Loucy (cell line): ENCODE measurements around the gene MYL6.

Experiments
- H2AFZ ChIP-seq: fragments of 200-600 bp; sonication (generic); 2 replicates; pipeline ENCODE4 v1.6.0; 2016; ENCODE audit warnings: antibody characterized with exemption, mild to moderate bottlenecking, low read length, moderate library complexity
- H3F3A ChIP-seq: fragments of 200-600 bp; 2 replicates; pipeline ENCODE4 v1.6.0; 2016; ENCODE audit warnings: antibody characterized with exemption, low read depth, mild to moderate bottlenecking
- H3K27me3 ChIP-seq: fragments of 200-600 bp; sonication (generic); 2 replicates; pipeline ENCODE4 v1.6.1; 2014; ENCODE audit warnings: low read length, mild to moderate bottlenecking; ENCODE audit not compliant: insufficient read depth, poor library complexity, severe bottlenecking
- H3K36me3 ChIP-seq: fragments of 200-600 bp; sonication (generic); 2 replicates; pipeline ENCODE4 v1.6.1; 2016; ENCODE audit warnings: low read length; ENCODE audit not compliant: insufficient read depth
- H3K4me1 ChIP-seq: fragments of 200-600 bp; sonication (generic); 2 replicates; pipeline ENCODE4 v1.5.1; 2014; ENCODE audit warnings: low read length, mild to moderate bottlenecking; ENCODE audit not compliant: insufficient read depth, poor library complexity, severe bottlenecking
- H3K4me2 ChIP-seq: fragments of 200-600 bp; sonication (generic); 2 replicates; pipeline ENCODE4 v1.6.0; 2014; ENCODE audit warnings: antibody characterized with exemption, low read length, low read depth, mild to moderate bottlenecking; ENCODE audit not compliant: poor library complexity, severe bottlenecking
- H3K4me3 ChIP-seq: fragments of 200-600 bp; sonication (generic); 2 replicates; pipeline ENCODE4 v1.5.1; 2014; ENCODE audit warnings: low read length, mild to moderate bottlenecking, mixed read lengths; ENCODE audit not compliant: poor library complexity, severe bottlenecking
- H3K79me2 ChIP-seq: fragments of 200-600 bp; sonication (generic); 2 replicates; pipeline ENCODE4 v1.6.1; 2014; ENCODE audit warnings: low read length; ENCODE audit not compliant: insufficient read depth
- H3K9ac ChIP-seq: fragments of 200-600 bp; sonication (generic); 2 replicates; pipeline ENCODE4 v1.6.0; 2014; ENCODE audit warnings: mild to moderate bottlenecking, low read depth, low read length, moderate library complexity; ENCODE audit not compliant: poor library complexity, severe bottlenecking
- H3K9me2 ChIP-seq: fragments of 200-600 bp; sonication (generic); replicated peaks from 2 replicates; pipeline ENCODE4 v1.6.1; 2016; ENCODE audit warnings: low read depth, low read length, mixed read lengths
- H3K9me3 ChIP-seq: fragments of 200-600 bp; sonication (generic); 2 replicates; pipeline ENCODE4 v1.6.1; 2014; ENCODE audit warnings: mild to moderate bottlenecking, antibody characterized with exemption, low read length, low read depth; ENCODE audit not compliant: insufficient read depth
- H4K20me1 ChIP-seq: fragments of 200-600 bp; sonication (generic); 2 replicates; pipeline ENCODE4 v1.6.0; 2014; ENCODE audit warnings: antibody characterized with exemption, low read length, mild to moderate bottlenecking; ENCODE audit not compliant: insufficient read depth, poor library complexity, severe bottlenecking
- CTCF ChIP-seq: fragments of 200-600 bp; sonication (generic); conservative IDR thresholded peaks from 2 replicates; pipeline ENCODE4 v1.5.1; 2014; ENCODE audit warnings: mild to moderate bottlenecking, antibody characterized with exemption, low read length
- EZH2phosphoT487 ChIP-seq: fragments of 200-600 bp; IDR thresholded peaks from 2 replicates; pipeline ENCODE4 v1.6.1; 2018; ENCODE audit warnings: antibody characterized with exemption, mild to moderate bottlenecking, moderate library complexity, borderline replicate concordance

MYL6 gene

DNA sequence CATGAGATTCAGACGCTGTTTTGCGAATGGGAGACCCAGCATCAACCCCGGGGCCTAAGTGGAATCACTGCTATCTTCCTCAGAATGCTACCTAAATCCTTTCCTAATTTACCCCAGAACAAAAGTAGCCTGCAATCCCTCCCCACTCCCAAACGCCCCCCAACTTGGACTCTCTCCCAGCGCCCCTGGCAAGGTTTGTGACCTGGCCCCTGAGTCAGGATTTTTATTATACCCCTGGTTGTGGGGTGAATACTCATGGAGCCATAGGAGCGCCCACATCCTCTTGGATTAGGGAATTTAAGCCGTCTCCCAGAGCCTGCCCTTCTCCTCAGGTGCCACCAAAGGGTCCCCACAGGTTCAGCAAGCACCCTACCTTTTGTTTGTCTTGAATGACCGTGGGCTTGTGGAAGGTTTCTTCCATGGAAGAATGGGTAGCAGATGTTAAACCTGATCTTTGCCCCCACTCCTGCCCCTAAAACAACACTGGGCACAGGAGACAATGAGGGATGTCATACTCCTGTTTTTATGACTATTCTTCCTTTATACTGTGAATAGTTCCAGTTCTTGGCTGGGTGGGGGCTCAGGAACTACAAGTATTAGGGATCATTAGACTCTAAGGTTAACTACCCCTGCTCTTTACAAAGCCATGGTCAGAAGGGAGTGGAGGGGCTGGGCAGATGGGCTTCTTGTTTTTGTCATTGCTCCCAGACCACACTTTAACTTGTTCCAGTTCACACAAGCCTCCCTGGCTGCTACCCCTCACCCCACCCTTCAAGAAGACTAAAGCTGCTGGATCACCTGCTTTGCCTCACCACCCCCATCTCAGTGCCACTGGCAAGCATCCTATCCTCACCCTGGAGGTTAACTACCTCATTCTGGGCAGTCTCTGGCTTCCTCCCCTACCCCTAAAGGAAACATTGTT lies 5.1 kb upstream of the MYL6 start:
- Histone ChIP-seq H3K9ac (peak overlapping the region; percentile 92), H3K79me2 (peaks cover 34% of the 10 kb centered on the region), H3K36me3 (no peaks in the 10 kb centered on the region), H3F3A (no peaks in the 10 kb centered on the region), H3K27me3 (no peaks in the 10 kb centered on the region), H2AFZ (peak overlapping the region; percentile 77), H3K9me3 (no peaks in the 10 kb centered on the region), H3K4me3 (peak overlapping the region; percentile 88), H3K4me2 (peak overlapping the region; percentile 77), H3K4me1 (peaks cover 21% of the 10 kb centered on the region), H4K20me1 (no peaks in the 10 kb centered on the region), H3K9me2 (no peaks in the 10 kb centered on the region)
- no peak for TF ChIP-seq EZH2phosphoT487
- TF ChIP-seq CTCF: no peak

DNA sequence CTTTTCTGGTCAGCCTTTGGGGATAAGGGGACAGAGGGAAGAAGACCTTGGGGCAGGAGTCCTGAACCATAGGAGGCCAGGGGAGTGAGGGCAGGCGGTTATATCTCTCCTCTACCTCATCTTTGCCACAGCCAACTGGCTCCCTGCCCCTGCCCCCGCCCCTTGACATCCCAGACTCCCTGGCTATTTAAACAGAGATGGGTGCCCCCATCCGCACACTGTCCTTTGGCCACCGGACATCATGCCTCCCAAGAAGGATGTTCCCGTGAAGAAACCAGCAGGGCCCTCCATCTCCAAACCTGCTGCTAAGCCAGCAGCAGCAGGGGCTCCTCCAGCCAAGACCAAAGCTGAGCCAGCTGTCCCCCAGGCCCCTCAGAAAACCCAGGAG lies 4.5 kb upstream of the MYL6 start:
- Histone ChIP-seq H3K9me2 (no peaks in the 10 kb centered on the region), H3K4me1 (peaks cover 22% of the 10 kb centered on the region), H2AFZ (no peak overlapping the region), H3K4me3 (peak overlapping the region; percentile 88), H3K36me3 (no peaks in the 10 kb centered on the region), H3K9ac (peak overlapping the region; percentile 92), H3K4me2 (peak overlapping the region; percentile 77), H3K27me3 (no peaks in the 10 kb centered on the region), H4K20me1 (peaks cover 4% of the 10 kb centered on the region), H3K9me3 (no peaks in the 10 kb centered on the region), H3F3A (no peaks in the 10 kb centered on the region), H3K79me2 (peaks cover 39% of the 10 kb centered on the region)
- TF ChIP-seq CTCF: no peak

- no peaks in the 10 kb centered on the region for H3F3A ChIP-seq
- H3K4me2 ChIP-seq: peak overlapping the region; percentile 77
- H4K20me1 ChIP-seq: peaks cover 10% of the 10 kb centered on the region
- no peak overlapping the region for H2AFZ ChIP-seq
- no peaks in the 10 kb centered on the region for H3K36me3 ChIP-seq
- H3K9me2 ChIP-seq: no peaks in the 10 kb centered on the region
- no peak overlapping the region for H3K4me3 ChIP-seq
- peak overlapping the region; percentile 92 for H3K9ac ChIP-seq
- no peaks in the 10 kb centered on the region for H3K9me3 ChIP-seq
- H3K4me1 ChIP-seq: peaks cover 29% of the 10 kb centered on the region
- peaks cover 46% of the 10 kb centered on the region for H3K79me2 ChIP-seq
- H3K27me3 ChIP-seq: no peaks in the 10 kb centered on the region
- TF ChIP-seq CTCF (no peak), EZH2phosphoT487 (no peak)
Measured at GRCh38 chr12:56154246-56154771, 3.9 kb upstream of the MYL6 start.
